HG03039 (cell line): ENCODE results near the gene C1QTNF2.

Source experiments
- ATAC-seq: cut with Tn5 transposase; IDR thresholded peaks from one replicate; pipeline ENCODE4 v1.9.1; 2021; ENCODE audit warnings: mild to moderate bottlenecking, moderate library complexity; ENCODE audit not compliant: unreplicated experiment

Gene C1QTNF2

DNA sequence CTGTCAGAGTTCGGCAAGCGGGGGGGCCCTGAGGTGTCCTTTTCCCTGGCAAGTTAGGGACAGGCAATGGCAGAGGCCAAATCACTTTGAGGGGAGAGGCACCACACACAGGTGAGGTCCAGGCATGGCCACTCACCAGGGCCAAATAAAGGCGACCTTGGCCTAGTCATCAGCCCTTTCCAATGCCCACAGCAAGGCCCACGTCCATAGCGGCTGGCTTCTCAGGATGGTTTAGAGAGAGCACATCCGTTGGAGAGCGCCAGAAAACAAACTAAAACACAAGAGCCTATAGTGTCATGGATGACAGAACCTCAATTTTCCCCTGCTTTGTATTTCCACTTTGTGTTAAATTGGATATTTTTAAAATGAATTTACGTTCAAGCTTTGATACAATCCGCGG lies 65.1 kb downstream of the C1QTNF2 start:
- no peak for ATAC-seq

DNA sequence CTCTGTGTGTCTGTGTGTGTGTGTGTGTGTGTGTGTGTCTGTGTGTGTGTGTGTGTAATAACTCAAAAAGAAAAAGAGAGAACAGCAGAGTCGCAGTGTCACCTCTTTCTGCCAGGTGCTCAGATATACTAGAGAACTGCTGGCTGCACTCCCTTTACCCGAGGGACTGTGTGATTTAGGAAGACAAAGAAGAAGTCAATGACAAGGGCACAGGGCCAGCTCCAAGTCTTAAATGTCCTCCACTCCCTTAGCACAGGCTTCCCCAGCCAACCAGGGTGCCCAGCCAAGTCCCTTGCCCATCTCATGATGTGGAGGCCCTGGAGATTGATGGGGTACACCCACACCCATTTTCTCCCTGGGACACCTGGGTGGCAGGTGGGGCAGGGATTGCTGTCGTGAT lies 66.7 kb downstream of the C1QTNF2 start:
- no peak for ATAC-seq

DNA sequence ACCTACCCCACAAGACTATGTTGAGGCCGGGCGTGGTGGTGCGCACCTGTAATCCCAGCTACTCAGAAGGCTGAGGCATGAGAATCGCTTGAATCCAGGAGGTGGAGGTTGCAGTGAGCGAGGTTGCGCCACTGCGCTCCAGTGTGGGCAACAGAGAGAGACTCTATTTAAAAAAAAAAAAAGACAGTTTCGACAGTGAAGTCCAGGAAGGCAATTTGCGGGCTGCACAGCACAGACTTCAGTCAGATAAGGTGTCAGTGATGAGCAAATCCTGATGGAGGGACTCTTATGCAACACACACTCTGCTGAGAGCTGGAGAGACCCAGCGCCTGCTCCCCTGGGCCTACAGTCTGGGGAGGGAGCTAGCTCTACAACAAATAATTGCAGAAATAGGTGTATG lies 72.2 kb downstream of the C1QTNF2 start:
- no peak for ATAC-seq

DNA sequence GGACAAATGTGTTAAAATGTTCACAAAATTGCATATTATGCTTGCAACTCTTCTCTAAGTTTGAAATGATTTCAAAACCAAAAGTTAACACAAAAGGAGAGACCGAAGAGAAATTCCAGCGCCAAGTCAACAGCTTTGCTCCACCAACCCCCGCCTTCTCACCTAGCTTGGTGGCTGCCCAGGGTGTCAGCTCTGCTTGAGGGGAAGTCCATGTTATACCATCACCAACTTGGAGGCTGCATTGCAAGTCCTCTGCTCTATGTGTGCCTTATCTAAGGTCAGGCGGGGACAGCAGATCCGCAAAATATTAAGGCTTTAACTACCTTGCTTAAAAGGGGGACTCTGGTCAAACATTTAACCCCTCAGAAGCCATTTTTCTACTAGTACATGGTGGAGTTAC lies 72.7 kb downstream of the C1QTNF2 start:
- no peak for ATAC-seq
